Osteocyte (in vitro differentiated cells): Measurements from ENCODE around the gene MIA2. TPM values are rescaled to one million over a fixed set of nuclear protein-coding genes. Genes with fewer than 3 reads are reported as not detected.

Experiments
- DNase-seq: peaks from one replicate; pipeline ENCODE4 v3.0.0; 2021; ENCODE audit warnings: mixed read lengths; ENCODE audit not compliant: unreplicated experiment; ENCODE audit errors: extremely low spot score
- H3K27ac Mint-ChIP-seq: one replicate; pipeline ENCODE4 v1.8.0; 2021; ENCODE audit warnings: mild to moderate bottlenecking, mixed read lengths; ENCODE audit not compliant: unreplicated experiment
- H3K27me3 Mint-ChIP-seq: one replicate; pipeline ENCODE4 v1.8.0; 2021; ENCODE audit warnings: mixed read lengths; ENCODE audit not compliant: unreplicated experiment
- H3K36me3 Mint-ChIP-seq: one replicate; pipeline ENCODE4 v1.8.0; 2021; ENCODE audit warnings: mixed read lengths; ENCODE audit not compliant: unreplicated experiment
- H3K4me1 Mint-ChIP-seq: one replicate; pipeline ENCODE4 v1.8.0; 2021; ENCODE audit warnings: mixed read lengths; ENCODE audit not compliant: unreplicated experiment
- H3K4me3 Mint-ChIP-seq: one replicate; pipeline ENCODE4 v1.8.0; 2021; ENCODE audit warnings: mild to moderate bottlenecking, moderate library complexity, mixed read lengths; ENCODE audit not compliant: unreplicated experiment
- H3K9me3 Mint-ChIP-seq: one replicate; pipeline ENCODE4 v1.8.0; 2021; ENCODE audit warnings: mixed read lengths; ENCODE audit not compliant: unreplicated experiment
- total RNA-seq: library from RNA; stranded (reverse); gene quantifications from 2 replicates; pipeline ENCODE4 v1.2.1, GENCODE V29; 2021
- TF ChIP-seq, protein P1 (sequence below): fragments of 200-600 bp; sonication (generic); IDR thresholded peaks from 2 replicates; pipeline ENCODE4 v1.5.0; 2021; ENCODE audit warnings: antibody characterized with exemption, mild to moderate bottlenecking, moderate library complexity

MIA2 gene
- total RNA-seq, 1 donor from 2014 or later = 22.5 TPM

DNA sequence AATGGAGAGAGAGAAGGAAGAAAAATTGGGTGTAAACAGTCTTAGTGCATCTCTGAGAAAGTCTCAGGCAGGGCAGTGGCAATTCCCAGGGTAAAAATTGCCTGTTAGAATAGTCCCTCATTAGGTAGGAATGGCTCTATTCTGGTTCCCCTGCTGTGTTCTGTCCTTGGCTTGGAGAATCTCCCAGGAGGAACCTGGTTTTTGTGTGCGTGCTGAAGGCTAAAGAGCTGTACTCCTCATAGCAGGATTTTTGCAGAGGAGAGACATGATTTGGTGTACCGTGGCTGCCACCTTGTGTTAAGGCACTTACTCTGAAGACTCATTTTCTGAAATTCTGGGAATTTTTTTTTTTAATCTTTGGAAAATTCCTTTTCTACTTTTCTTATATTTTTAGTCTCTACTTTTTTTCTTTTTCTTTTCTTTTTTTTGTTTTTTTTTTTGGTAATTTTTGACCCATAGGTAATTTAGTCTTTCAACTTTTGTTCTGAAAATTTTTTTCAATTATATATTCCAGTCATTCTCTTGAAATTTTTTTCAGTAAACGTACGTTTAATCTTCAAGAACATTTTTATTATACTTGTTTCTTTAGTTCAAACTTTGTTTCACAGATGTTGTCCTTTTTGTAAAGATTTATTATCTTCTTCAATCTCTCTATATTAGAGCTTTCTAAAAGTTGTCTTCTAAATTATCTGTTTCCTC, 134.7 kb downstream of the MIA2 start:
- no peak for DNase-seq
- Mint-ChIP-seq H3K9me3 (peaks cover 11% of the 10 kb centered on the region), H3K27ac (no peak overlapping the region)

DNA sequence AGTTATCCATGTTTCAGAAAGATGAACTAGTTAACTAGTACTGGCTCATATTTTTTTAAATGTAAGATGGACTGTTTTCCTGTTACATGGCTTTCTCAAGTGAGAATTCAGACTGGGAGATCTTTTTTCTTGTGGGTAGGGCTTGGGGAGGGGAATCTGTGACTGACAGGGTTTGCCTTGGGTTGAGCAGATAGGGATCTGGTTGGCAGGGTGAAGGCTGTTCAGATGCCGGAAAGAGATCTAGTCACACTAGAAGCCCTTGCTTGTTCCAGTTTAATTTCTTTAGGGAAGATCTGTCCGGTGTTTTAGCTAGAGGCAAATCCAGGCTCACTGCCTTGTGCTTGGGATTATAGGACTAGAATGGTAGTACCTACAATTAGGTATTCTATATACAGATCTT, 135.3 kb downstream of the MIA2 start:
- no peak for DNase-seq
- Mint-ChIP-seq H3K27me3 (no peaks in the 10 kb centered on the region), H3K27ac (no peak overlapping the region), H3K4me1 (peaks cover 4% of the 10 kb centered on the region), H3K9me3 (peaks cover 5% of the 10 kb centered on the region), H3K4me3 (no peak overlapping the region), H3K36me3 (peaks cover 13% of the 10 kb centered on the region)
- TF ChIP-seq, protein P1, sequence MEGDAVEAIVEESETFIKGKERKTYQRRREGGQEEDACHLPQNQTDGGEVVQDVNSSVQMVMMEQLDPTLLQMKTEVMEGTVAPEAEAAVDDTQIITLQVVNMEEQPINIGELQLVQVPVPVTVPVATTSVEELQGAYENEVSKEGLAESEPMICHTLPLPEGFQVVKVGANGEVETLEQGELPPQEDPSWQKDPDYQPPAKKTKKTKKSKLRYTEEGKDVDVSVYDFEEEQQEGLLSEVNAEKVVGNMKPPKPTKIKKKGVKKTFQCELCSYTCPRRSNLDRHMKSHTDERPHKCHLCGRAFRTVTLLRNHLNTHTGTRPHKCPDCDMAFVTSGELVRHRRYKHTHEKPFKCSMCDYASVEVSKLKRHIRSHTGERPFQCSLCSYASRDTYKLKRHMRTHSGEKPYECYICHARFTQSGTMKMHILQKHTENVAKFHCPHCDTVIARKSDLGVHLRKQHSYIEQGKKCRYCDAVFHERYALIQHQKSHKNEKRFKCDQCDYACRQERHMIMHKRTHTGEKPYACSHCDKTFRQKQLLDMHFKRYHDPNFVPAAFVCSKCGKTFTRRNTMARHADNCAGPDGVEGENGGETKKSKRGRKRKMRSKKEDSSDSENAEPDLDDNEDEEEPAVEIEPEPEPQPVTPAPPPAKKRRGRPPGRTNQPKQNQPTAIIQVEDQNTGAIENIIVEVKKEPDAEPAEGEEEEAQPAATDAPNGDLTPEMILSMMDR = no peak

More for the DNA sequence above, 134.7 kb downstream of the MIA2 start:
- no peak overlapping the region for H3K4me3 Mint-ChIP-seq
- TF ChIP-seq, protein P1 = peak; percentile 76
- H3K27me3 Mint-ChIP-seq = no peaks in the 10 kb centered on the region
- H3K4me1 Mint-ChIP-seq = peaks cover 4% of the 10 kb centered on the region
- H3K36me3 Mint-ChIP-seq = peaks cover 19% of the 10 kb centered on the region

GRCh38 chr14:39370415-39370814, 136.7 kb downstream of the MIA2 start:
- H3K4me3 Mint-ChIP-seq = no peak overlapping the region
- no peak for DNase-seq
- no peaks in the 10 kb centered on the region for H3K27me3 Mint-ChIP-seq
- H3K9me3 Mint-ChIP-seq = peaks cover 5% of the 10 kb centered on the region
- no peak overlapping the region for H3K27ac Mint-ChIP-seq
- peaks cover 4% of the 10 kb centered on the region for H3K36me3 Mint-ChIP-seq
- peaks cover 12% of the 10 kb centered on the region for H3K4me1 Mint-ChIP-seq
- TF ChIP-seq, protein P1 = no peak

DNA sequence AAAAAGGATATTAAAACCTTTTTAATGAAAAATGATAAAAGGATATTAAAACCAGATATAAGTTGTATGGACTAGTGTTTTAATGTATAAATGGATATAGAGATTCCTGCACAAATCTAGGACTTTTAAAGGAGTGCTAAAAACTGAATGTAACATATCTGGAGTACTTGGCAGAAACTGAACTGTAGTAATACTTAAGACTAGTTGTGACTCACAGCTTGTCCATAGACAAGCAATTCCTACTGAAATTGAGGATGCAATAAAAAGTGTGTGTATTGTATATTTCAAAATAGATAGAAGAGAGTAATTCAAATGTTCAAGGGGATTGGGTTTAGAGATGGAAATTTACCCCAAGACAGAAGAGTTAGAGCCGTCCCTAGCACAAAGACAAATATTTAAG, 138.9 kb downstream of the MIA2 start:
- Mint-ChIP-seq H3K4me1 (peaks cover 24% of the 10 kb centered on the region), H3K36me3 (no peaks in the 10 kb centered on the region), H3K4me3 (no peak overlapping the region), H3K9me3 (no peaks in the 10 kb centered on the region), H3K27me3 (no peaks in the 10 kb centered on the region), H3K27ac (no peak overlapping the region)
- DNase-seq = no peak
- TF ChIP-seq, protein P1 = no peak

GRCh38 chr14:39374851-39375250, 141.1 kb downstream of the MIA2 start:
- DNase-seq = no peak
- Mint-ChIP-seq H3K27ac (no peak overlapping the region), H3K9me3 (no peaks in the 10 kb centered on the region), H3K27me3 (no peaks in the 10 kb centered on the region), H3K36me3 (no peaks in the 10 kb centered on the region), H3K4me1 (peaks cover 19% of the 10 kb centered on the region), H3K4me3 (no peak overlapping the region)
- TF ChIP-seq, protein P1 = no peak
